HEK293T (cell line): ENCODE data around the gene PEBP1.

ENCODE experiments used
- CTCF ChIA-PET: fragments of 350-600 bp; formaldehyde crosslinking; extraction: SDS; loops from one replicate; lab custom pipeline; 2021; ENCODE audit warnings: antibody characterized with exemption, inconsistent platforms; lab: Yijun Ruan, JAX
- POLR2A ChIA-PET: fragments of 350-600 bp; formaldehyde crosslinking; extraction: SDS; loops from one replicate; lab custom pipeline; 2020; ENCODE audit warnings: antibody characterized with exemption, inconsistent platforms; lab: Yijun Ruan, JAX
- DNase-seq: peaks from one replicate; pipeline ENCODE4 v3.0.0; 2012; ENCODE audit warnings: mixed read lengths; ENCODE audit errors: extremely low spot score
- ARNT ChIP-seq: fragments of 450-650 bp; IDR thresholded peaks from 2 replicates; pipeline ENCODE4 v1.6.1; 2017; ENCODE audit warnings: mild to moderate bottlenecking
- BHLHE40 ChIP-seq: fragments of 450-650 bp; IDR thresholded peaks from 2 replicates; pipeline ENCODE4 v1.6.1; 2016; ENCODE audit warnings: mild to moderate bottlenecking, moderate library complexity, borderline replicate concordance
- CTBP1 ChIP-seq: fragments of 450-650 bp; IDR thresholded peaks from 2 replicates; pipeline ENCODE4 v1.6.1; 2016; ENCODE audit warnings: borderline replicate concordance
- ELF4 ChIP-seq: fragments of 450-650 bp; IDR thresholded peaks from 2 replicates; pipeline ENCODE4 v1.6.1; 2017; ENCODE audit warnings: antibody characterized with exemption
- FOXA1 ChIP-seq: fragments of 450-650 bp; IDR thresholded peaks from 2 replicates; pipeline ENCODE4 v1.6.1; 2016; ENCODE audit warnings: mild to moderate bottlenecking
- FOXK2 ChIP-seq: fragments of 450-650 bp; IDR thresholded peaks from 2 replicates; pipeline ENCODE4 v1.6.1; 2016; ENCODE audit warnings: mild to moderate bottlenecking
- FOXM1 ChIP-seq: fragments of 450-650 bp; IDR thresholded peaks from 2 replicates; pipeline ENCODE4 v1.6.1; 2017; ENCODE audit warnings: mild to moderate bottlenecking, borderline replicate concordance
- HDGF ChIP-seq: fragments of 450-650 bp; IDR thresholded peaks from 2 replicates; pipeline ENCODE4 v1.6.1; 2017; ENCODE audit warnings: antibody characterized with exemption, borderline replicate concordance
- L3MBTL2 ChIP-seq: fragments of 450-650 bp; conservative IDR thresholded peaks from 2 replicates; pipeline ENCODE4 v1.6.1; 2016; ENCODE audit warnings: mild to moderate bottlenecking
- LEF1 ChIP-seq: fragments of 450-650 bp; IDR thresholded peaks from 2 replicates; pipeline ENCODE4 v1.6.1; 2017; ENCODE audit warnings: mild to moderate bottlenecking, borderline replicate concordance
- NFRKB ChIP-seq: fragments of 450-650 bp; IDR thresholded peaks from 2 replicates; pipeline ENCODE4 v1.6.1; 2016; ENCODE audit warnings: mild to moderate bottlenecking, moderate library complexity
- SP1 ChIP-seq: fragments of 450-650 bp; IDR thresholded peaks from 2 replicates; pipeline ENCODE4 v1.6.1; 2017
- SUZ12 ChIP-seq: fragments of 450-650 bp; IDR thresholded peaks from 2 replicates; pipeline ENCODE4 v1.6.1; 2016; ENCODE audit warnings: mild to moderate bottlenecking
- TARDBP ChIP-seq: fragments of 450-650 bp; IDR thresholded peaks from 2 replicates; pipeline ENCODE4 v1.6.1; 2016
- ZNF384 ChIP-seq: fragments of 450-650 bp; IDR thresholded peaks from 2 replicates; pipeline ENCODE4 v1.6.1; 2016
- TF ChIP-seq, protein P1 (sequence below): fragments of 450-650 bp; IDR thresholded peaks from 2 replicates; pipeline ENCODE4 v1.6.1; 2016

Gene PEBP1

DNA sequence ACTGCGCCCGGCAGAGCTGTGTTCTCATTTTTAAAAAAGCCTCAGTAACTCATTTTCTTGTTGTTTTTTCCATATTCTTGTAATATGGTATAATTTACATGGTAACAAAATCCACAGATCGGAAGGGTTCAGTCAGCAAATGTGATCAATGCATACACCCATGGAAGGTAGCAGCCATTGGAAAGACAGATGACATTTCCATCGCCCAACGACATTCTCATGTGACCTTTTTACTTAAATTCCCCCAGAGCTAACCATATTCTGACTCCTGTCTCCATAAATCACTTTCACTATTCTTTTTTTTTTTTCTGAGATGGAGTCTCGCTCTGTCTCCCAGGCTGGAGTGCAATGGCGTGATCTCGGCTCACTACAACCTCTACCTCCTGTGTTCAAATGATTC is 4.9 kb downstream of the PEBP1 start:
- ChIA-PET CTCF (no interaction called here), POLR2A (no interaction called here)
- DNase-seq: no peak
- TF ChIP-seq SP1: no peak
- no peak for TF ChIP-seq SUZ12
- no peak for TF ChIP-seq CTBP1
- TF ChIP-seq FOXA1: no peak
- TF ChIP-seq FOXK2: no peak
- no peak for TF ChIP-seq LEF1
- TF ChIP-seq HDGF: no peak
- TF ChIP-seq L3MBTL2: no peak
- TF ChIP-seq ARNT: no peak
- TF ChIP-seq ELF4: no peak
- TF ChIP-seq TARDBP: no peak
- no peak for TF ChIP-seq BHLHE40
- no peak for TF ChIP-seq ZNF384

DNA sequence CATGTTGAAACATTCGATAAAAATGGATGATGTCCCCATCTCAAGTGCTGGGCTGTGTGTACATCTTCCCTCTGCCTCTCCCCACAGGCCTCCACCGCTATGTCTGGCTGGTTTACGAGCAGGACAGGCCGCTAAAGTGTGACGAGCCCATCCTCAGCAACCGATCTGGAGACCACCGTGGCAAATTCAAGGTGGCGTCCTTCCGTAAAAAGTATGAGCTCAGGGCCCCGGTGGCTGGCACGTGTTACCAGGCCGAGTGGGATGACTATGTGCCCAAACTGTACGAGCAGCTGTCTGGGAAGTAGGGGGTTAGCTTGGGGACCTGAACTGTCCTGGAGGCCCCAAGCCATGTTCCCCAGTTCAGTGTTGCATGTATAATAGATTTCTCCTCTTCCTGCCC is 8.6 kb downstream of the PEBP1 start:
- TF ChIP-seq FOXM1 (no peak), ZNF384 (no peak), HDGF (no peak), CTBP1 (no peak), LEF1 (no peak), TARDBP (no peak), SUZ12 (no peak), L3MBTL2 (no peak), ELF4 (no peak), FOXK2 (no peak), NFRKB (no peak), SP1 (no peak), BHLHE40 (no peak), FOXA1 (no peak), ARNT (no peak)
- TF ChIP-seq, protein P1, sequence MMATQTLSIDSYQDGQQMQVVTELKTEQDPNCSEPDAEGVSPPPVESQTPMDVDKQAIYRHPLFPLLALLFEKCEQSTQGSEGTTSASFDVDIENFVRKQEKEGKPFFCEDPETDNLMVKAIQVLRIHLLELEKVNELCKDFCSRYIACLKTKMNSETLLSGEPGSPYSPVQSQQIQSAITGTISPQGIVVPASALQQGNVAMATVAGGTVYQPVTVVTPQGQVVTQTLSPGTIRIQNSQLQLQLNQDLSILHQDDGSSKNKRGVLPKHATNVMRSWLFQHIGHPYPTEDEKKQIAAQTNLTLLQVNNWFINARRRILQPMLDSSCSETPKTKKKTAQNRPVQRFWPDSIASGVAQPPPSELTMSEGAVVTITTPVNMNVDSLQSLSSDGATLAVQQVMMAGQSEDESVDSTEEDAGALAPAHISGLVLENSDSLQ: no peak
- CTCF ChIA-PET: no interaction called here
- POLR2A ChIA-PET: no interaction called here
- no peak for DNase-seq

DNA sequence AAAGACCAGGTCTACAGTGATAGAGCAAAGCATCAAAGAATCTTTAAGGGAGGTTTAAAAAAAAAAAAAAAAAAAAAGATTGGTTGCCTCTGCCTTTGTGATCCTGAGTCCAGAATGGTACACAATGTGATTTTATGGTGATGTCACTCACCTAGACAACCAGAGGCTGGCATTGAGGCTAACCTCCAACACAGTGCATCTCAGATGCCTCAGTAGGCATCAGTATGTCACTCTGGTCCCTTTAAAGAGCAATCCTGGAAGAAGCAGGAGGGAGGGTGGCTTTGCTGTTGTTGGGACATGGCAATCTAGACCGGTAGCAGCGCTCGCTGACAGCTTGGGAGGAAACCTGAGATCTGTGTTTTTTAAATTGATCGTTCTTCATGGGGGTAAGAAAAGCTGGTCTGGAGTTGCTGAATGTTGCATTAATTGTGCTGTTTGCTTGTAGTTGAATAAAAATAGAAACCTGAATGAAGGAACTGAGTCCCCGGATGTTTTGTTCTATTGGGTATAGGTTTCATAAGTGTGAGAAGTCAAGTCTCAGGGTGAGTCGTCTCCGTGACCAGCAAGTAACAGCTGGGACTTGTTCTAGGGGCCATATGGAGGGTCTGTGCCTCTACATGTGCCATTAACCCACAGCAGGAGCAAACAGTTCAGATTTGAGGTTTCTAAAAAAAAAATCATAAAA is 9.3 kb downstream of the PEBP1 start:
- CTCF ChIA-PET: no interaction called here
- no peak for DNase-seq
- POLR2A ChIA-PET: no interaction called here
- no peak for TF ChIP-seq HDGF
- no peak for TF ChIP-seq L3MBTL2
- no peak for TF ChIP-seq ZNF384
- no peak for TF ChIP-seq FOXM1
- no peak for TF ChIP-seq BHLHE40
- no peak for TF ChIP-seq CTBP1
- no peak for TF ChIP-seq ARNT
- no peak for TF ChIP-seq SUZ12
- TF ChIP-seq FOXA1: no peak
- no peak for TF ChIP-seq FOXK2
- TF ChIP-seq ELF4: no peak
- no peak for TF ChIP-seq SP1
- TF ChIP-seq NFRKB: no peak
- TF ChIP-seq, protein P1: no peak
- no peak for TF ChIP-seq TARDBP
- no peak for TF ChIP-seq LEF1

DNA sequence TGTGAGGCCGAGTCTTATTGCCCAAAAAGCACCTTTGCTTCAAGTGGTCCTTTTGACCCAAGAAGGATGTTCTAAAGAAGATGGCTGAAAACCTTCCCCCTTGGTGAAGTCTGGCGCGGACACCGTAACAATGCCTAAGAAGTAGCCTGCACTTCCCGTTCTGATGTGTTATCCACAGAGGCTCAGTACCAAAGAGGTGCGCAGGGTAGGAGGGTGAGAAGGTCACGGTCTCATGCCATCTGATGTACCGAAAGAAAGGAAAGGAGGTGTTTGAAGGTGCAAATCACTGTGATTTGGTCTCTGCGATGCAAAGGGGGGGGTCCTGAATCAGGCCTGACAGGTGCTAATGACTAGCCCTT is 9.9 kb downstream of the PEBP1 start:
- no peak for DNase-seq
- ChIA-PET CTCF (no interaction called here), POLR2A (no interaction called here)
- no peak for TF ChIP-seq BHLHE40
- no peak for TF ChIP-seq LEF1
- TF ChIP-seq, protein P1: no peak
- TF ChIP-seq FOXA1: no peak
- no peak for TF ChIP-seq FOXK2
- no peak for TF ChIP-seq CTBP1
- TF ChIP-seq FOXM1: no peak
- no peak for TF ChIP-seq SUZ12
- no peak for TF ChIP-seq SP1
- no peak for TF ChIP-seq L3MBTL2

DNA sequence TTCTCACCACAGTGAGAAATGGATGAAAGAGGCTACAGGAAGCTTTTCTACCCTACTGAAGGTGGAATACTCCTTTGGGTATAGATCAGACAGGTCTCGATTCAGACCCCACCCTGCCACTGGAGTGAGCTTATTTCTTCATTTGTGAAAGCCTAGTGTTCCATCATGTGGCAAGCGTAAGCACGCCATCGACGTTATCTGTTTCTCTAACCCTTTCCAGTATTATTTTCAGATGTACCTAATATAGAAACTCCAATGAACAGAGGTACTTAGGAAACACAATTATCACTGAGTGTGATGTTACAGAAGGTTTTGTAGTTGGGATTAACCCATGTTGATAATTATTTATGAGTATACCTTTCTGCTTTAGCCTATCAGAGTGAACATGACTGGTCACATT is 12.4 kb downstream of the PEBP1 start:
- no peak for TF ChIP-seq FOXA1
- TF ChIP-seq L3MBTL2: no peak
- no peak for TF ChIP-seq ELF4
- TF ChIP-seq SUZ12: no peak
- TF ChIP-seq, protein P1: no peak
- no peak for TF ChIP-seq FOXK2
- no peak for TF ChIP-seq SP1
- no peak for TF ChIP-seq BHLHE40
- no peak for TF ChIP-seq ARNT
- no peak for TF ChIP-seq FOXM1
- TF ChIP-seq HDGF: no peak
- TF ChIP-seq LEF1: no peak
- DNase-seq: no peak
- ChIA-PET CTCF (no interaction called here), POLR2A (no interaction called here)
